ENCODE data around the gene CCDC57.

DNA sequence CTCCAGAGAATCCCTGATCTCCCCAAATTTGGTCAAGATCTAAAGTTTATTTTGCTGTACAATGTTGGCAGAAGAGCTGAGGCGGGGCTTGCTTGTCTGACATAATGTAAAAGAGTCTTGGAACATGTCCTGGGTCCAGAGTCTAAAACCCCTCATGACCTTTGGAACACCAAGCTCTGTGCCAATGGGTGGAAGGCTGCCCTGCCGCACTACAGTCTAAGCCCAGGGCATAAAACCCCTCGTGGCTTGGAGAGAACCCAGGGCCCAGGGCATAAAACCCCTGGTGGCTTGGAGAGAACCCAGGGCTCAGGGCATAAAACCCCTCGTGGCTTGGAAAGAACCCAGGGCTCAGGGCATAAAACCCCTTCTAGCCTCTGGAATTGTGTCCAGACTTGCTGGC lies 36.7 kb downstream of the CCDC57 start:
- no peak for TF ChIP-seq TFE3 (CRISPR knock-in tag; IDR thresholded peaks at IDR 0.05)
- no peak for TF ChIP-seq ATF4 (CRISPR knock-in tag; IDR thresholded peaks at IDR 0.05)
- no peak for TF ChIP-seq PRDM10 (IDR thresholded peaks at IDR 0.05; ENCODE audit: partially characterized antibody)
